Natural killer cell treated with Interleukin-12 subunit alpha and Interleukin-12 subunit beta and Interleukin-15 and Interleukin-18, amount 100 ng/mL, for 72 hours (primary cell): Measurements from ENCODE around the gene OBSCN. TPM values are rescaled to one million over a fixed set of nuclear protein-coding genes. Genes with fewer than 3 reads are reported as not detected.
"Not testable (repeated sequence)": the region's sequence is repeated elsewhere in the genome, so short reads cannot be mapped to it uniquely, and the experiment has no call there.

Source experiments
- ATAC-seq, 2 donors: fragments of 150-1000 bp; cut with Tn5 transposase in 1 of 2; sonication (Bioruptor Pico), chemical (Tn5 transposase) in 1 of 2; 2 replicates each; pipeline ENCODE4 v1.10.0; 2021
- DNase-seq: peaks from one replicate; pipeline ENCODE4 v3.0.0; 2022; ENCODE audit warnings: low spot score
- H3K27ac Mint-ChIP-seq, 2 donors: 1 replicate in 1 of 2; 2 replicates in 1 of 2; pipeline ENCODE4 v1.8.0; 2022; ENCODE audit warnings: mixed read lengths in 2 of 2, mild to moderate bottlenecking in 1 of 2, moderate library complexity in 1 of 2
- H3K27me3 Mint-ChIP-seq, 2 donors: 1 replicate in 1 of 2; 2 replicates in 1 of 2; pipeline ENCODE4 v1.8.0; 2022; ENCODE audit warnings: mixed read lengths in 2 of 2
- H3K36me3 Mint-ChIP-seq: one replicate; pipeline ENCODE4 v1.8.0; 2022; ENCODE audit warnings: mixed read lengths
- H3K4me1 Mint-ChIP-seq, 2 donors: 1 replicate in 1 of 2; 2 replicates in 1 of 2; pipeline ENCODE4 v1.8.0; 2022; ENCODE audit warnings: low read depth in 2 of 2, mixed read lengths in 2 of 2, mild to moderate bottlenecking in 1 of 2
- H3K4me3 Mint-ChIP-seq: one replicate; pipeline ENCODE4 v1.8.0; 2022; ENCODE audit warnings: mixed read lengths
- H3K9me3 Mint-ChIP-seq: 2 replicates; pipeline ENCODE4 v1.8.0; 2022; ENCODE audit warnings: mixed read lengths
- total RNA-seq, 2 donors: library from RNA; stranded (reverse); gene quantifications; one replicate each; pipeline ENCODE4 v1.2.3, GENCODE V29; 2022

OBSCN gene
- total RNA-seq, 2 donors from 2014 or later: 6.4 to 12.3 TPM

DNA sequence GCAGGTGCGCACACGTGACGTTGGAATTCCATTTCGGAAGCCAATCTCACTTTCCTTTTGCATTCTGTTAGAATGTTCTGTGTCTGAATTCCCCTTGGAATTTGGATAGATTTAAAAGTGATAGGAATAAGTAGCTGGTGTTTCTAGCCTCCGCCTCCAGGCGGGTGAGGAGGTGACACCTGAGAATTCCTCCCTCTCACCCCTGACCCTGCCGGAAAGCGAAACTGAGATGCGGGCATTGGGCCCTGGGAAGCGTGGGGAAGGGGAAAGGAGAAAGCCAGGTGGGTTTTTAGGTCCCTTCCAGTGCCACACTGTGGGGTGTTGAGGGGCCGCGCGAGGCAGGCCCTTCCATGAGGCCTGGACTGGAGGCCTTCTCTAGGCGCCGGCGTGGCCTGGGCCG is 61.6 kb downstream of the OBSCN start:
- not testable (repeated sequence) for H3K36me3 Mint-ChIP-seq, H3K9me3 Mint-ChIP-seq, H3K4me3 Mint-ChIP-seq, DNase-seq, H3K27ac Mint-ChIP-seq, ATAC-seq, H3K27me3 Mint-ChIP-seq, H3K4me1 Mint-ChIP-seq

DNA sequence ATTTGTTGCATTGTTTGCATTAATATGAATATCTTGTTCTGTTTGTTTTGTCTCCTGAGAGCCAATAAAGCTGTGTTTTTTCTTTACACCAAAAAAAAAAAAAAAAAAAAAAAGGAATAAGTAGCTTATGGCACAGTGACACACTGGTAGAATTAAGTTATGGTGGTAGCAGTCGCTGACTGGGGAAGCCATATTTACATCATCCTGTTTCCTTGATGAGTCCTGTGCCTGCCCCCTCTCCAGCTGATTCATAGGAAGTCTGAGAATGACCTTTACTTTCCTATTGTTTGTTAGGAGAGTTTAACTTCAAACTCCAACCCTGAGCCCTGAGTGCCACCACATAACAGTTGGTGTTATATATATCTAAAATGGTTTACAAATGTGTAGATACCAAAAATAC is 62.2 kb downstream of the OBSCN start:
- Mint-ChIP-seq H3K9me3 (no peaks in the 10 kb centered on the region), H3K27ac (no peak overlapping the region), H3K36me3 (no peaks in the 10 kb centered on the region), H3K27me3 (no peaks in the 10 kb centered on the region), H3K4me1 (peaks cover 1 to 7% of the 10 kb centered on the region in 2 donors), H3K4me3 (no peak overlapping the region)
- no peak for DNase-seq
- ATAC-seq: no peak

DNA sequence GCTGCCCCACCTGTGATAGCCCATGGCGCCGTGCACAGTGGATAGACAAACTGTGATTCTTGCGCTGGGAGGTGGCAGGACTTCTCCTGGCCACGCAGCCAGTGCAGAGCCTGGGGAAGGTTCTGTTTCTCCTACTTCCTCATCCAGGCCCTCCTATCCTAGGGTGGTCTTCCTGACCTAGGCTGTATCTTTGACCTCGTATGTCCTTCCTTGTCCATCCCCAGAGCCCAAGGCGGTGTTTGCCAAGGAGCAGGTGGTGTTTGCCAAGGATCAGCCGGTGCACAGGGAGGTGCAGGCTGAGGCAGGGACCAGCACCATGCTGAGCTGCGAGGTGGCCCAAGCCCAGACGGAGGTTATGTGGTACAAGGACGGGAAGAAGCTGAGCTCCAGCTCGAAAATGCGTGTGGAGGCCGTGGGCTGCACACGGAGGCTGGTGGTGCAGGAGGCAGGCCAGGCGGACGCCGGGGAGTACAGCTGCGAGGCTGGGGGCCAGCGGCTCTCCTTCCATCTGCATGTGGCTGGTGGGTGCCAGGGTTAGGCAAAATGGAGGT is 63.9 kb downstream of the OBSCN start:
- Mint-ChIP-seq H3K9me3 (no peaks in the 10 kb centered on the region), H3K36me3 (no peaks in the 10 kb centered on the region), H3K27ac (no peak overlapping the region), H3K4me3 (no peak overlapping the region), H3K4me1 (peaks cover 4 to 10% of the 10 kb centered on the region in 2 donors), H3K27me3 (no peaks in the 10 kb centered on the region)
- ATAC-seq (no peak), DNase-seq (peak; percentile 54)

DNA sequence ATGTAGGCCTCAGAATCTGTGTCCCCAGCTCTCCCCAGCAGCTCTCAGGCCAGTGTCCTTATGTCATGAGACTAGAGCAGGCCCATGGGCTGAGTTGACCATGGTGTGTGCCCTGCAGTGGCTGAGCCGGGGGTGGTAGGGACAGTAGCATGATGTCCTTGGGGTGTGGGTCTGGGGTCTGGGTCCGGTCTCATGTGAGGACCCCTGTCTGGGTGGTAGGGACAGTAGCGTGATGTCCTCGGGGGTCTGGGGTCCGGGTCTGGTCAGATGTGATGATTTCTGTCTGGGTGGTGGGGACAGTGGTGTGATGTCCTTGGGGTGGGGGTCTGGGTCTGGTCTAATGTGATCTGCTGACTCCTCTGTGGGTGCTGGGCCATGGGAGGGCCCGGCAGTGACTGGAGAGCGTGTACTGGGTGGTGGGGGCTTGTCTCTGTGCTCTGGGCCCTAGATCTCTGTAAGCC is 64.5 kb downstream of the OBSCN start:
- ATAC-seq: no peak
- no peaks in the 10 kb centered on the region for H3K9me3 Mint-ChIP-seq
- H3K36me3 Mint-ChIP-seq: no peaks in the 10 kb centered on the region
- no peaks in the 10 kb centered on the region for H3K27me3 Mint-ChIP-seq
- DNase-seq: peak; percentile 48
- H3K4me1 Mint-ChIP-seq: peaks cover 4 to 10% of the 10 kb centered on the region in 2 donors
- H3K27ac Mint-ChIP-seq: no peak overlapping the region
- no peak overlapping the region for H3K4me3 Mint-ChIP-seq

DNA sequence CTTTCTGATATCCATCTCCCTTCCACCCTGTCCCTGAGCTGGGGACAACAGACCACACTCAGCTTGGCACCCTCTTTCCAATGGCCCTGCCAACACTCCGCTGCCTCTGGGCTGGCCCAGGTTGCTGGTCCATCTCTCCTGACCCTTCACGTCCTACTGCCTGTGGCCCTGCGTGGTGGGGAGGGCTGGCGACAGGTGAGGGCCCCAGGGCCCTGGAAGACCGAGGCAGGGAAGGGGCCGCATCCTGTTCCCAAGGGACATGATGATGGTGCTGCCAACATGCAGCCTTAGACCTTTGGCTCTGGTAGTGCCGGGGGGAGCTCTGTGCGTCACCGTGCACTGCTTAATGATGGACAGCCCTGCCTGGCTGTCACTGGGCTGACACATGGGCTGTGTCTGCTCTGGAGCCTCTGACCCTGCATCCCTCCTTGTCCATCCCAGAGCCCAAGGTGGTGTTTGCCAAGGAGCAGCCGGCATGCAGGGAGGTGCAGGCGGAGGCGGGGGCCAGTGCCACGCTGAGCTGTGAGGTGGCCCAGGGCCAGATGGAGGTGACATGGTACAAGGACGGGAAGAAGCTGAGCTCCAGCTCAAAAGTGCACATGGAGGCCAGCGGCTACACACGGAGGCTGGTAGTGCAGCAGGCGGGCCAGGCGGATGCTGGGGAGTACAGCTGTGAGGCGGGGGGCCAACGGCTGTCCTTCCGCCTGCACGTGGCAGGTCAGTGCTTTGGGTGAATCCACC is 65.2 kb downstream of the OBSCN start:
- DNase-seq (peak; percentile 61), ATAC-seq (no peak)
- Mint-ChIP-seq H3K27ac (no peak overlapping the region), H3K4me1 (peaks cover 4 to 10% of the 10 kb centered on the region in 2 donors), H3K36me3 (no peaks in the 10 kb centered on the region), H3K4me3 (no peak overlapping the region), H3K9me3 (no peaks in the 10 kb centered on the region), H3K27me3 (no peaks in the 10 kb centered on the region)

DNA sequence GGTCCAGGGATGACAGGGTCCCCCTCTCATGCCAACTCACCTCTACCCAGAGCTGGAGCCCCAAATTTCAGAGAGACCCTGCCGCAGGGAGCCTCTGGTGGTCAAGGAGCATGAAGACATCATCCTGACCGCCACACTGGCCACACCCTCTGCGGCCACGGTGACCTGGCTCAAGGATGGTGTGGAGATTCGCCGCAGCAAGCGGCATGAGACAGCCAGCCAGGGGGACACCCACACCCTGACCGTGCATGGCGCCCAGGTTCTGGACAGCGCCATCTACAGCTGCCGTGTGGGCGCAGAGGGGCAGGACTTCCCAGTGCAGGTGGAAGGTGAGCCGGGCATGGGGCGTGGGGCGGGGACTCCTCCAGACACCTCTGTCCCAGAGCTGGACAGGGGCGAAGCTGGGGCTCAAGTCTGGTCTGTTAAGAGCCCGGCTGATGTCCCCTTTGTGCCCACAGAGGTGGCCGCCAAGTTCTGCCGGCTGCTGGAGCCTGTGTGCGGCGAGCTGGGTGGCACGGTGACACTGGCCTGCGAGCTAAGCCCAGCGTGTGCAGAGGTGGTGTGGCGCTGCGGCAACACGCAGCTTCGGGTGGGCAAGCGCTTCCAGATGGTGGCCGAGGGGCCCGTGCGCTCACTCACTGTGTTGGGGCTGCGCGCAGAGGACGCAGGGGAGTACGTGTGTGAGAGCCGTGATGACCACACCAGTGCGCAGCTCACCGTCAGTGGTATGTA is 66.0 kb downstream of the OBSCN start:
- H3K4me1 Mint-ChIP-seq: peaks cover 4 to 10% of the 10 kb centered on the region in 2 donors
- no peak for ATAC-seq
- no peaks in the 10 kb centered on the region for H3K27me3 Mint-ChIP-seq
- DNase-seq: peak; percentile 56
- H3K36me3 Mint-ChIP-seq: no peaks in the 10 kb centered on the region
- H3K27ac Mint-ChIP-seq: no peak overlapping the region
- H3K9me3 Mint-ChIP-seq: no peaks in the 10 kb centered on the region
- H3K4me3 Mint-ChIP-seq: peak overlapping the region; percentile 79

DNA sequence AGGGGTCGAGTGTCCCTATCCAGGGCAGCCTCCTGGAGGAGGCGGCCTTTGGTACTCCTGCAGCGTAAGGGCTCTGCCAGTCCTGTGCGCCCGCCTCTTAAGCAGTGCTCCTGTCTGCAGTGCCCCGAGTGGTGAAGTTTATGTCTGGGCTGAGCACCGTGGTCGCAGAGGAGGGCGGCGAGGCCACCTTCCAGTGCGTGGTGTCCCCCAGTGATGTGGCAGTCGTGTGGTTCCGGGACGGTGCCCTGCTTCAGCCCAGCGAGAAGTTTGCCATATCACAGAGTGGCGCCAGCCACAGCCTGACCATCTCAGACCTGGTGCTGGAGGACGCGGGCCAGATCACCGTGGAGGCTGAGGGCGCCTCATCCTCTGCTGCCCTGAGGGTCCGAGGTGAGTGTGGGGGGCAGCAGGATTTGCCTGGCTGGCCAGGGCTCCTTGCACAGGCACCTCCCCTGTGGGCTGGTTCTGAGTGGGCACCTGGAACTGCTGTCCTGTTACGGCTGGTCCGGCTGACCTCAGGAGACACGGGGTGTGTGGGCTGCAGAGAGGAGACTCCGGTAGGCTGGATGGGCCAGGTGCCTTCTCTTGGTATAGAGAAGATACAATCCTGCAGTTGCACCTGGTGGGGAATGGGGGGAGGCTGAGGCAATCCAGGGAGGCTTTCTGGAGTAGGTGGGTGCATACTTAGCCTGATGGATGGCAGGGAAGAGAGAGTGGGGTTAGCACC is 66.8 kb downstream of the OBSCN start:
- no peaks in the 10 kb centered on the region for H3K9me3 Mint-ChIP-seq
- DNase-seq (peak; percentile 56), ATAC-seq (no peak)
- no peaks in the 10 kb centered on the region for H3K27me3 Mint-ChIP-seq
- peak overlapping the region; percentile 79 for H3K4me3 Mint-ChIP-seq
- H3K4me1 Mint-ChIP-seq: peaks cover 4 to 10% of the 10 kb centered on the region in 2 donors
- no peaks in the 10 kb centered on the region for H3K36me3 Mint-ChIP-seq
- H3K27ac Mint-ChIP-seq: peak overlapping the region in 1 of 2 donors; percentile 33

DNA sequence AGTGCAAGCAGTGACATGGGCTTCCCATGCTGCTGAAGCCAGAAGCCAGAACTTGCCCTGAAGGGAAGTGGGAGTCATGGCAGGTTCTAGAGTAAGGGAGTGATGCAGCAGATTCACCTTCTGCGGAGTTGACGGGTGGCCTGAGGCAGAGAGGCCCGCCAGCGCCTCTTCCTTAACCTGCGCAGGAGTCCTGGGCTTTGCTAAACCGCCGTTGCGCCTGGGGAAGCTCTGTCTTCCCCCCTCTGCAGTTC is 67.3 kb downstream of the OBSCN start:
- no peaks in the 10 kb centered on the region for H3K9me3 Mint-ChIP-seq
- H3K27ac Mint-ChIP-seq: peak overlapping the region in 1 of 2 donors; percentile 33
- H3K27me3 Mint-ChIP-seq: no peaks in the 10 kb centered on the region
- H3K4me3 Mint-ChIP-seq: peak overlapping the region; percentile 79
- ATAC-seq: no peak
- H3K36me3 Mint-ChIP-seq: no peaks in the 10 kb centered on the region
- H3K4me1 Mint-ChIP-seq: peaks cover 4 to 10% of the 10 kb centered on the region in 2 donors
- DNase-seq: no peak

DNA sequence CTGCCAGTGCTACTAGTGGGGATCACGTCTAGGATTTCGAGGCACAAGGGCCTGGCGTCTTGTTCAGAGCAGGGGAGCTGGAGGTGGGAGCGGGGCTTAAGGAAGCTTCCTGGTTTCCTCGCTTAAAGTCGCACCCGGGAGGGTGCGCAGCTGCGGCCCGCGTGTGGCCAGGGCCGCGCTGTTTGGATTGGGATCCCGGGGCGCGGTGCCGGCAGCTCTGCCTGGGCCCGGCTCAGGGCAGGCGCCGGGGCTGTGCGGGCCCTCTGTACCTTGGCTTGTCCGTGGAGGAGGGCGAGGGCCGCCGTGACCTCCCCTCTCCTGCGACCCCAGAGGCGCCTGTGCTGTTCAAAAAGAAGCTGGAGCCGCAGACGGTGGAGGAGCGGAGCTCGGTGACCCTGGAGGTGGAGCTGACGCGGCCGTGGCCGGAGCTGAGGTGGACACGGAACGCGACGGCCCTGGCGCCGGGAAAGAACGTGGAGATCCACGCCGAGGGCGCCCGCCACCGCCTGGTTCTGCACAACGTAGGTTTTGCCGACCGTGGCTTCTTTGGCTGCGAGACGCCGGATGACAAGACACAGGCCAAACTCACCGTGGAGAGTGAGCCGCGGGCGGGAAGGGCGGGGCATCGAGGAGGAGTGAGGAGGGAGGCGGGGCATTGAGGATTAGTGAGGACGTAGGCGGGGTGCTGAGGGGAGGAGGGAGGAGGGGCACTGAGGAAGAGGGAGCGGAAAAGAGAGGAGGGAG is 67.8 kb downstream of the OBSCN start:
- peaks cover 4 to 10% of the 10 kb centered on the region in 2 donors for H3K4me1 Mint-ChIP-seq
- no peaks in the 10 kb centered on the region for H3K9me3 Mint-ChIP-seq
- ATAC-seq: peak; percentile 93 to 95
- H3K27me3 Mint-ChIP-seq: no peaks in the 10 kb centered on the region
- H3K4me3 Mint-ChIP-seq: peak overlapping the region; percentile 79
- no peaks in the 10 kb centered on the region for H3K36me3 Mint-ChIP-seq
- peak overlapping the region in 1 of 2 donors; percentile 33 for H3K27ac Mint-ChIP-seq
- DNase-seq: peak; percentile 91

DNA sequence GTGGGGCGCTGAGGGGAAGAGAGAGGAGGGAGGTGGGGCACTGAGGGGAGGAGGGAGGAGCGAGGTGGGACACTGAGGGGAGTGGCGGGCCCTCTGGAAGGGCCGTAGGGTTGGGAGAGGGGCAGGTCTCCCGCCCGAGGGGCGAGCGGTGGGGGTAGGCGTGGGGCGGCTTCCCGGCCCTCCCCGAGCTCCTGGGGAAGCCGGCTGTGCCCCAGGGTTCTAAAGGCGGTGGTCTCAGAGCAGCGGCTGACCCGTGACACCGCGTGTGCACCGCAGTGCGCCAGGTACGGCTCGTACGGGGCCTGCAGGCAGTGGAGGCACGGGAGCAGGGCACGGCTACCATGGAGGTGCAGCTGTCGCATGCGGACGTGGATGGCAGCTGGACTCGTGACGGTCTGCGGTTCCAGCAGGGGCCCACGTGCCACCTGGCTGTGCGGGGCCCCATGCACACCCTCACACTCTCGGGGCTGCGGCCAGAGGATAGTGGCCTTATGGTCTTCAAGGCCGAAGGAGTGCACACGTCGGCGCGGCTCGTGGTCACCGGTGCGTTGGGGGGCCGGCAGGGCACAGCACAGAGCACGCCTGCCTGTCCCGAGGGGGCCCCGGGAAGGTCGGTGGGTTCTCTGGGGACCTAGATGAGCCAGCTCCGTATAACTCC is 68.5 kb downstream of the OBSCN start:
- H3K27me3 Mint-ChIP-seq: no peaks in the 10 kb centered on the region

DNA sequence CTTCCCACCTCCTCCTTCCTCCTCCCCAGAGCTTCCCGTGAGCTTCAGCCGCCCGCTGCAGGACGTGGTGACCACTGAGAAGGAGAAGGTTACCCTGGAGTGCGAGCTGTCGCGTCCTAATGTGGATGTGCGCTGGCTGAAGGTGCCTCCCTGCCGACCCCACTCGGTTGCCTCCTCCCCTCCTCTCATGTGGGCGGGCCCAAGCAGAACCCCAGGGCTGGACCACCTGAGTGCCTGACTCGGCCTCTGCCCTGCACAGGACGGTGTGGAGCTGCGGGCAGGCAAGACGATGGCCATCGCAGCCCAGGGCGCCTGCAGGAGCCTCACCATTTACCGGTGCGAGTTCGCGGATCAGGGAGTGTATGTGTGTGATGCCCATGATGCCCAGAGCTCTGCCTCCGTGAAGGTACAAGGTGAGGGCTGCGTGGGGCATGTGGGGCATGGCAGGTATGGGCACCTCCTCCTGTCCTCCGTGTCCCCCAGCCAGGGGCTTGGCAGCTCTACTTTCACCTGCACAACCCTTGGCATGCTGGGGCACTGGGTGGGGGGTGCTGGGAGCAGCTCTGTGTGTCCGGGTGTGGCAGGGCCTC is 69.2 kb downstream of the OBSCN start:
- Mint-ChIP-seq H3K9me3 (no peaks in the 10 kb centered on the region), H3K27ac (no peak overlapping the region), H3K36me3 (no peaks in the 10 kb centered on the region), H3K4me3 (no peak overlapping the region), H3K27me3 (no peaks in the 10 kb centered on the region), H3K4me1 (peaks cover 4 to 7% of the 10 kb centered on the region in 2 donors)
- DNase-seq (no peak), ATAC-seq (no peak)

More for the DNA sequence above, 68.5 kb downstream of the OBSCN start:
- H3K4me3 Mint-ChIP-seq: peak overlapping the region; percentile 79
- no peaks in the 10 kb centered on the region for H3K36me3 Mint-ChIP-seq
- no peak for ATAC-seq
- DNase-seq: peak; percentile 53
- no peak overlapping the region for H3K27ac Mint-ChIP-seq
- peaks cover 4 to 10% of the 10 kb centered on the region in 2 donors for H3K4me1 Mint-ChIP-seq
- H3K9me3 Mint-ChIP-seq: no peaks in the 10 kb centered on the region

DNA sequence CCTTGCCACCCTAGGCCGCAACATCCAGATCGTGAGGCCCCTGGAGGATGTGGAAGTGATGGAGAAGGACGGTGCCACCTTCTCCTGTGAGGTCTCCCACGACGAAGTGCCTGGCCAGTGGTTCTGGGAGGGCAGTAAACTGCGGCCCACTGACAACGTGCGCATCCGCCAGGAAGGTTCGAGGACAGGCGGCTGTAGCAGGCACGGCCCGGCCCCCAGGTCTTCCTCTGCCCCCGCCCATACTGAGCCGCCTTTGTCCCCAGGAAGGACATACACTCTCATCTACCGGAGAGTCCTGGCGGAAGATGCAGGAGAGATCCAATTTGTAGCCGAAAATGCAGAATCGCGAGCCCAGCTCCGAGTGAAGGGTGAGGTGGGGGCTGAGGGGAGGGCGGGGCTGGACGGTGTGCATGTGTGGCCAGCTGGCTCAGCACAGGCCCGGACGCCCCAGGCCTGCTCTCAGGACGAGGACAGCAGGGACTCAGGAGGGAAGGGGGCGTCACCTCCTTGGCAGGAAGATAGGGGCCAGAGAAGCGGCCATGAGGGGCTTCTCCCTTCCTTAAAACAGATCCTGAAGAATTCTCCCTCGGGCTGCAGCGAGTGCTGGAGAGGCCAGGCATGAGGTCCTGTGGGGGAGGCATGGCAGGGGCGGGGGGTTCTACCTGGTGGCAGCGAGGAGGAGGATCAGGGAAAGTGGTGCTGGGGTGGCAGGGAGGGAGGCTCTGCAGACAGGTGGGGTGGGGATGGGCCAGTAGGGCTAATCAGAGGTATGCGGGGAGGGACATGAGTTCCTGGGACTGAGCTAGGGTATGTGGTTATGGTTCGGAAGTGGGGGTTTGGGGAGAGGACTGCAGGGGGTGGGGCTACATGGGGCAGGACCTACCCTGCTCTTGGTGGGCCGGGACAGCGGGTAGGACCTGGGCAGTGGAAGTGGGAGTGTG is 69.9 kb downstream of the OBSCN start:
- Mint-ChIP-seq H3K4me3 (no peak overlapping the region), H3K36me3 (no peaks in the 10 kb centered on the region), H3K27ac (no peak overlapping the region), H3K9me3 (no peaks in the 10 kb centered on the region), H3K27me3 (no peaks in the 10 kb centered on the region), H3K4me1 (peaks cover 4 to 7% of the 10 kb centered on the region in 2 donors)
- ATAC-seq (no peak), DNase-seq (peak; percentile 55)
